ENCODE data around the gene HES7. TPM values are rescaled to one million over a fixed set of nuclear protein-coding genes. Genes with fewer than 3 reads are reported as not detected.

HES7 gene
- total and polyA plus RNA-seq, 9 of the 15 experiments (the other 6 are each of a cell fraction or from before 2014, with no cell fraction given) = 0.03 to 1.7 (median 0.14) TPM; not detected in 1

DNA sequence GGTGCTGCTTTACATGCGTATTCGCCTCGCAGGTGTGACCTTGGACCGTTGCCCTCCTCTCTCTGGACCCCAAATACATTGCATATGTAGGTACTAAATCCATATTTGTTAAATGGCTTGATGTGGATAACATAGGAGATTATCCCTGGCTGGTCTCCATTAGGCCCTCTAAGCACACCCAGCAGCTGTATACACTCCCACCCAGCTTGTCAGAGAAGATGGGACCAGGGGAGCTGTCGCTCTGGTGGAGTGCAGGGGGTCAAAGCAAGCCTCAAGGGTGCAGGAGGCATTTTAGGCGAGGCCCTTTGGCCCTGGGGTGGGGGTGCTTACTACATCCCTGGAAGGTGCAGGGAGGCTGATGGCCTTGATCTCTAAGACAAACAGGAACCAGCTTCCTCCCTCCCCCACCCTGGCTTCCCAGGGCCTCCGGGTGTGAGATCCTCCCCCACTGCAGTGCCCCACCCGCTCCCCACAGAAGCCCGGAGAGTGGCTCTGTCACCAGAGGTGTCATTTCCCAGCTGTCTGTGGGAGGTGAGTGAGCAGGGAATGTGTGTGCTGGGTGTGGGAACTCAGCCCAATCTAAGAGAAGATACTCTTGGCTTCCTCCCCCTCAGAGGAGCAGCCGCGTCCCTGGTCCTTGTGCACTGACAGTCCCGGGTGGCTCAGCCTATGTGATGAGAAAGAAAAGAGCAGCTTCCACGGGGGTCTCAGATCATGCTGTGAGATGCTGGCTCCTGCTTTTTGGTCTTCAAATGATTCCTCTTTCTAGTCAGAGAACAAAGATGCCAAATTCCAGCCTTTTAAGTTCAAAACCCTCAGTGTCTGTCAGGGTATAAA lies 40.3 kb upstream of the HES7 start (continued):
- TF ChIP-seq ATF6 (CRISPR knock-in tag; IDR thresholded peaks at IDR 0.05) = no peak
- no peak for TF ChIP-seq DDX20 (tag; IDR thresholded peaks at IDR 0.05; ENCODE audit: low read depth)
- TF ChIP-seq ZNF609 (CRISPR knock-in tag; IDR thresholded peaks at IDR 0.05; ENCODE audit: borderline replicate concordance) = no peak
- no peak for TF ChIP-seq ZBTB49 (CRISPR knock-in tag; IDR thresholded peaks at IDR 0.05; ENCODE audit: borderline replicate concordance)
- TF ChIP-seq EP400 (IDR thresholded peaks at IDR 0.05) = peak; percentile 55
- TF ChIP-seq XRCC3 (IDR thresholded peaks at IDR 0.05) = no peak
- no peak for TF ChIP-seq E2F3 (CRISPR knock-in tag; IDR thresholded peaks at IDR 0.05)
- TF ChIP-seq KAT8 (IDR thresholded peaks at IDR 0.05; ENCODE audit: low read depth) = no peak
- no peak for TF ChIP-seq ZNF717 (CRISPR knock-in tag; IDR thresholded peaks at IDR 0.05)
- TF ChIP-seq SAFB2 (IDR thresholded peaks at IDR 0.05; ENCODE audit: borderline replicate concordance, low read depth, low read length, severe bottlenecking) = no peak
- peak; percentile 77 for TF ChIP-seq PKNOX1 (IDR thresholded peaks at IDR 0.05)
- peak; percentile 50 for TF ChIP-seq CREM (IDR thresholded peaks at IDR 0.05; ENCODE audit: low read depth)
- TF ChIP-seq, protein P1, sequence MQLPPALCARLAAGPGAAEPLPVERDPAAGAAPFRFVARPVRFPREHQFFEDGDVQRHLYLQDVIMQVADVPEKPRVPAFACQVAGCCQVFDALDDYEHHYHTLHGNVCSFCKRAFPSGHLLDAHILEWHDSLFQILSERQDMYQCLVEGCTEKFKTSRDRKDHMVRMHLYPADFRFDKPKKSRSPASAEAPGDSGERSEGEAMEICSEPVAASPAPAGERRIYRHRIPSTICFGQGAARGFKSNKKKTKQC (CRISPR knock-in tag; IDR thresholded peaks at IDR 0.05) = no peak
- no peak for TF ChIP-seq NFYB (IDR thresholded peaks at IDR 0.05; ENCODE audit: extremely low read depth, insufficient read length)
- TF ChIP-seq JUNB (CRISPR knock-in tag; conservative IDR thresholded peaks at IDR 0.05) = no peak
- TF ChIP-seq SIN3A (IDR thresholded peaks at IDR 0.05; ENCODE audit: borderline replicate concordance in 2 of 2, control insufficient read depth in 1 of 2, low read depth in 2 of 2, low read length in 2 of 2) = peak in 1 of 2 experiments; percentile 24; a peak in 1 of 4 replicates

Data from K562 (cell line).